Heart right ventricle (tissue), 16 donors: ENCODE results near the gene KCNA10. TPM values are rescaled to one million over a fixed set of nuclear protein-coding genes. Genes with fewer than 3 reads are reported as not detected.

ENCODE experiments used
- ATAC-seq, 8 donors: fragments of 200-7000 bp; cut with Tn5 transposase; one replicate each; pipeline ENCODE4 v1.9.1; 2020; ENCODE audit warnings: mild to moderate bottlenecking in 8 of 8, moderate library complexity in 8 of 8, moderate number of reproducible peaks in 1 of 8
- DNase-seq, 2 donors: peaks; one replicate each; pipeline ENCODE4 v3.0.0-alpha.2; 2020
- H3K27ac ChIP-seq, 10 donors: fragments of 200-600 bp; sonication (generic) in 2 of 10; one replicate each; pipeline versions ENCODE4 v1.5.0 to v1.8.0; 2020 to 2022; ENCODE audit warnings: mild to moderate bottlenecking in 3 of 10
- H3K27me3 ChIP-seq, 7 donors: fragments of 200-600 bp; one replicate each; pipeline ENCODE4 v1.8.0; 2021 to 2022; ENCODE audit warnings: mild to moderate bottlenecking in 2 of 7
- H3K36me3 ChIP-seq, 9 donors: fragments of 200-600 bp; sonication (generic) in 1 of 9; one replicate each; pipeline versions ENCODE4 v1.5.0 to v1.8.0; 2020 to 2022; ENCODE audit warnings: mild to moderate bottlenecking in 2 of 9
- H3K4me1 ChIP-seq, 9 donors: fragments of 200-600 bp; sonication (generic) in 1 of 9; one replicate each; pipeline versions ENCODE4 v1.5.0 to v1.8.0; 2020 to 2022; ENCODE audit warnings: mild to moderate bottlenecking in 4 of 9
- H3K4me3 ChIP-seq, 10 donors: fragments of 200-600 bp; sonication (generic) in 2 of 10; one replicate each; pipeline versions ENCODE4 v1.5.0 to v1.8.0; 2020 to 2022; ENCODE audit warnings: mild to moderate bottlenecking in 7 of 10, moderate library complexity in 2 of 10
- H3K9me3 ChIP-seq, 11 donors: fragments of 200-600 bp in 10 of 11; sonication (generic) in 2 of 11; one replicate each; pipeline versions ENCODE4 v1.5.0 to v1.8.0; 2013 to 2022; ENCODE audit warnings: mild to moderate bottlenecking in 2 of 11, control low read depth in 1 of 11, moderate library complexity in 1 of 11
- CTCF ChIP-seq, 9 donors: fragments of 200-600 bp; sonication (generic) in 2 of 9; IDR thresholded peaks; one replicate each; pipeline versions ENCODE4 v1.5.0 to v1.8.0; 2021 to 2022; ENCODE audit warnings: antibody characterized with exemption in 9 of 9, mild to moderate bottlenecking in 5 of 9, moderate library complexity in 1 of 9
- WGBS, 2 donors: extraction: QIAGEN DNeasy Blood & Tissue Kit; methylation state at CpG; one replicate each; pipeline ENCODE4 v1.1.7; 2013; ENCODE audit warnings: inconsistent platforms in 1 of 2; 5-methylcytosine and 5-hydroxymethylcytosine counted together
- intact Hi-C, 10 donors: fragments of 100-400 bp; cut with DNase I; formaldehyde crosslinking; loops; one replicate each; pipeline versions ENCODE4 v1.11.1 to v1.14.2; 2022
- polyA plus RNA-seq, 2 donors: library from polyadenylated mRNA; stranded (reverse); fragments of 200-250 nt; gene quantifications; one replicate each; pipeline ENCODE4 v1.2.3, GENCODE V29; 2013
- total RNA-seq, 10 donors: library from RNA; stranded (reverse); fragmentation: NEBNext Ultra II Directional in 3 of 10; extraction: Animal tissue kit (Norgen Biotek cat#: 25700) in 3 of 10; gene quantifications; one replicate each; pipeline versions ENCODE4 v1.2.1 to v1.2.4, GENCODE V29; 2021 to 2023
- donor health status: Arrhythmogenic right ventricular cardiomyopathy.
- donor health status: ischemic (EF 13 %, LVEDD 7.1; RV severe dilation, severe dysfunction).
- donor health status: healthy with polysubstance abuse.
- donor health status: DM: no; HTN: yes; CAD: no.
- donor health status: DM: no; HTN: no; CAD: no.
- donor health status: ischemic (EF 25% LVEDD 6.9; RV normal size, moderate dysfunction).
- donor health status: ischemic (EF 25% LVEDD 5.7; RV mildly dilated, moderate dysfunction).
- donor health status: healthy.
- donor health status: DM: yes; HTN: yes; CAD: no.
- donor health status: Ischemic cardiomyopathy.
- donor health status: ischemic (EF 35%, LVEDD 5.7; RV mildly dilated, moderate dysfunction).
- donor health status: nonischemic (EF 11% LVEDD 7.7; RV severe dilation, severe dysfunction).
- donor health status: DM: yes; HTN: yes; CAD: no.
- donor health status: PGD.
- donor health status: ischemic (EF 29% LVEDD 5.4; RV normal size, mild dysfunction).
- donor health status: nonischemic (EF 23%, LVEDD 6.1; RV moderate dilation, normal function).

The KCNA10 gene
- total and polyA plus RNA-seq, 12 donors, result not detected

GRCh38 chr1:110495926-110496600 lies 22.9 kb downstream of the KCNA10 start:
- intact Hi-C loops, result loop anchor here in 8 of 10 donors (2.0 to 10.0 kb wide), 5 partner anchors 81 to 294 kb away; no protein-coding TSS in a partner anchor
- WGBS, 2 donors, result 22 to 26% methylated on average over 8 of the region's 8 CpGs
- Histone ChIP-seq H3K4me3 (no peak overlapping the region), H3K27me3 (no peaks in the 10 kb centered on the region), H3K27ac (no peak overlapping the region), H3K36me3 (no peaks in the 10 kb centered on the region), H3K9me3 (no peaks in the 10 kb centered on the region), H3K4me1 (no peaks in the 10 kb centered on the region)
- TF ChIP-seq CTCF (IDR thresholded peaks at IDR 0.05), result peak; percentile 73 to 95 (median 89)
- DNase-seq (peak; percentile 49 to 77), ATAC-seq (peak; percentile 75 to 92 (median 82))

GRCh38 chr1:110494522-110495406 lies 24.2 kb downstream of the KCNA10 start:
- ATAC-seq, result no peak
- intact Hi-C loops, result loop anchor here in 8 of 10 donors (2.0 to 10.0 kb wide), 5 partner anchors 80 to 292 kb away; no protein-coding TSS in a partner anchor
- WGBS, 2 donors, result 70% methylated on average over 21 of the region's 21 CpGs

GRCh38 chr1:110494036-110494435 lies 24.9 kb downstream of the KCNA10 start:
- H3K36me3 ChIP-seq, result no peaks in the 10 kb centered on the region
- no peak for TF ChIP-seq CTCF (IDR thresholded peaks at IDR 0.05)
- H3K4me1 ChIP-seq, result no peaks in the 10 kb centered on the region
- no peak for DNase-seq
- H3K27me3 ChIP-seq, result no peaks in the 10 kb centered on the region
- intact Hi-C loops, result loop anchor here in 6 of 10 donors (2.0 to 10.0 kb wide), 2 partner anchors 79 to 289 kb away; no protein-coding TSS in a partner anchor
- no peak overlapping the region for H3K27ac ChIP-seq
- no peak for ATAC-seq
- H3K4me3 ChIP-seq, result no peak overlapping the region
- 71 to 79% methylated on average over 5 of the region's 5 CpGs for WGBS, 2 donors
- no peaks in the 10 kb centered on the region for H3K9me3 ChIP-seq

More at GRCh38 chr1:110494522-110495406, 24.2 kb downstream of the KCNA10 start:
- H3K27ac ChIP-seq, result no peak overlapping the region
- no peak overlapping the region for H3K4me3 ChIP-seq
- no peak for TF ChIP-seq CTCF (IDR thresholded peaks at IDR 0.05)
- H3K27me3 ChIP-seq, result no peaks in the 10 kb centered on the region
- no peaks in the 10 kb centered on the region for H3K4me1 ChIP-seq
- no peak for DNase-seq
- no peaks in the 10 kb centered on the region for H3K36me3 ChIP-seq
- H3K9me3 ChIP-seq, result no peaks in the 10 kb centered on the region

- H3K27me3 ChIP-seq, result no peaks in the 10 kb centered on the region
- no peaks in the 10 kb centered on the region for H3K4me1 ChIP-seq
- WGBS, 2 donors, result 83 to 88% methylated on average over 5 of the region's 5 CpGs
- ATAC-seq, result no peak
- no peak overlapping the region for H3K27ac ChIP-seq
- H3K36me3 ChIP-seq, result no peaks in the 10 kb centered on the region
- H3K4me3 ChIP-seq, result no peak overlapping the region
- TF ChIP-seq CTCF (IDR thresholded peaks at IDR 0.05), result no peak
- no peak for DNase-seq
- no peaks in the 10 kb centered on the region for H3K9me3 ChIP-seq
- intact Hi-C loops, result loop anchor here in 5 of 10 donors (10.0 kb wide), 1 partner anchor 288 kb away; no protein-coding TSS in a partner anchor
These were observed 25.8 kb downstream of the KCNA10 start for GRCh38 chr1:110493059-110493699.
